Activated CD4-positive, alpha-beta T cell treated with anti-CD3 and anti-CD28 coated beads for 4 hours (primary cell): Measurements from ENCODE around the gene FAM217B.
"Not testable (repeated sequence)": the region's sequence is repeated elsewhere in the genome, so short reads cannot be mapped to it uniquely, and the experiment has no call there.

Source experiments
- DNase-seq, 2 donors: peaks; one replicate each; pipeline ENCODE4 v3.0.0-alpha.2; 2020

Gene FAM217B

GRCh38 chr20:59939052-59939878, 924 bp upstream of the FAM217B start:
- DNase-seq, result no peak

- DNase-seq, result no peak
Measured at GRCh38 chr20:59939879-59940128, 385 bp upstream of the FAM217B start.

- no peak for DNase-seq
Measured at GRCh38 chr20:59940956-59941294, 736 bp downstream of the FAM217B start.

- no peak for DNase-seq
Measured at GRCh38 chr20:59942245-59942644, 2.1 kb downstream of the FAM217B start.

GRCh38 chr20:59944726-59945125, 4.5 kb downstream of the FAM217B start:
- DNase-seq, result no peak

GRCh38 chr20:59945175-59945574, 5.0 kb downstream of the FAM217B start:
- no peak for DNase-seq

- no peak for DNase-seq
Measured at GRCh38 chr20:59945731-59946130, 5.5 kb downstream of the FAM217B start.

- DNase-seq, result no peak
Measured at GRCh38 chr20:59947376-59947775, 7.2 kb downstream of the FAM217B start.

GRCh38 chr20:59948212-59948611, 8.0 kb downstream of the FAM217B start:
- DNase-seq, result no peak

GRCh38 chr20:59948828-59949720, 8.9 kb downstream of the FAM217B start:
- peak; percentile 21 to 36 for DNase-seq

GRCh38 chr20:59949911-59950310, 9.7 kb downstream of the FAM217B start:
- no peak for DNase-seq

GRCh38 chr20:59954718-59955117, 14.5 kb downstream of the FAM217B start:
- no peak for DNase-seq

GRCh38 chr20:59955131-59955796, 15.1 kb downstream of the FAM217B start:
- no peak for DNase-seq

GRCh38 chr20:59957568-59957967, 17.4 kb downstream of the FAM217B start:
- DNase-seq, result not testable (repeated sequence)

- DNase-seq, result no peak
Measured at GRCh38 chr20:59958123-59958522, 17.9 kb downstream of the FAM217B start, which contains the start of gene CDH26. Gene CDH26, plus strand, starts transcription at chr20:59958423. Its CDS starts 304 bp downstream, at chr20:59958727.

- DNase-seq, result no peak
Measured at GRCh38 chr20:59958626-59959025, 18.4 kb downstream of the FAM217B start.

- DNase-seq, result no peak
Measured at GRCh38 chr20:59961423-59961822, 21.2 kb downstream of the FAM217B start.

GRCh38 chr20:59962155-59962554, 22.0 kb downstream of the FAM217B start:
- DNase-seq, result no peak

GRCh38 chr20:59966428-59966827, 26.2 kb downstream of the FAM217B start:
- no peak for DNase-seq

- DNase-seq, result no peak
Measured at GRCh38 chr20:59971428-59971827, 31.2 kb downstream of the FAM217B start.

- DNase-seq, result no peak
Measured at GRCh38 chr20:59972037-59972801, 32.0 kb downstream of the FAM217B start.

GRCh38 chr20:59976156-59976782, 36.1 kb downstream of the FAM217B start:
- DNase-seq, result no peak
